Stimulated activated CD4-positive, alpha-beta T cell treated with anti-CD3 and anti-CD28 coated beads, Interleukin-2, amount 100 ng/mL, for 48 hours (primary cell): ENCODE measurements around the gene SSBP1.
"Not testable (repeated sequence)": the region's sequence is repeated elsewhere in the genome, so short reads cannot be mapped to it uniquely, and the experiment has no call there.

Source experiments
- DNase-seq, 2 donors: peaks; one replicate each; pipeline ENCODE4 v3.0.0-alpha.2; 2020

The SSBP1 gene

DNA sequence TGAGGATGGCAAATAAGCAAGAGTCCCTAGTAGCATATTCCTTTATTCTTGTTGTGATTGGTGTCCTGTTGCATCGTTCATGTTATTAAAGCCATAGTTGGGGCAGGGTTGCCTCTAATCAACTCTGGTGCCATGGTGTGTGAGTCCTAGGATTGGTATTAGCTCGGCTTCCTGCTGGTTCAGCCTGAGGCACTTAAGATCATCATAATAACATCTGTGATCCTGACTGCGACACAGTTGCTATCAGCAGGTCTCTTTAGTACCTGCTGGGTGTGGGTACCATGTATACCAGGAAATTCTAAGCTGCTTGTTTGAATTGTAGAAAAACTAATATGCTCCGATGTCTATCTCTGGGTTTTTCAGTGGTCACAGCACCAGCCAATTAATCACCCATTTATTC, 28.4 kb upstream of the SSBP1 start:
- DNase-seq, result no peak

- DNase-seq, result no peak
Measured at GRCh38 chr7:141710301-141710700, 27.9 kb upstream of the SSBP1 start.

GRCh38 chr7:141712603-141713255, 25.4 kb upstream of the SSBP1 start:
- no peak for DNase-seq

DNA sequence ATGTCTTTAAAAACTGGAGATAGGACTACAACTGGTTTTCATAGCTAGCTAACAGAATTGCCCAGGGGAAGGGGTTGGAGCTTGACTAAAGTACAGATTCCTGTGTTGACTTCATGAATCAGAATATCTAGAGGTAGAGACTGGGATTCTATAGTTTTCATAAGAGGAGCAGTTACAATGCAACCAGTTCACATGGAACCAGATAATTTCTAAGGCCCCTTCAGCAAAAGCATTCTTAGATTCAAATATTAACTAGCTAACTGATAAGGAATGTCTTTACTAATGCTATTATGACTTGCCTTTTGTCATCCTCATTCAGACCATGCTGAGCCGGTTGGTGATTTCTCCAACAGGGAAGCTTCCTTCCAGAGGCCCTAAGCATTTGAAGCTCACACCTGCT, 24.3 kb upstream of the SSBP1 start:
- DNase-seq, result no peak

DNA sequence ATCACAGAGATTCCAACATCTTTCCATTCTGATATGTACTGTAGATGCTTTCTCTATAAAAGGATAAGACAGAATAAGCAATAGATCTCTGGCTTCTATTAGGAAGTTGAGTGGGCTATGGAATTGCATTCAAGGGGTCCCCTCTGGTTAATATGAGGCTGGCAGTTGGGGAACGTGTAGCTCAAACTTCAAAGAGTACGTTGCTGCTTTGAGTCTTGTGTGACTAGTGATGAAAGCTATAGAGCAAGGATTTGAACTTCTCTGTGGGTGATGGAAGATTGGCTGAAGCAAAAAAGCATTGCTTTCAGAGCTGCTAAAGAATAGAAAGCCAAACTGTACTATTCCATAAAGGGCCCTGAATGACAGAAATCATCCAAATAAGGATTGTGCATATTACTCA, 23.6 kb upstream of the SSBP1 start:
- DNase-seq, result no peak

GRCh38 chr7:141715018-141715417, 23.1 kb upstream of the SSBP1 start:
- DNase-seq, result no peak

- no peak for DNase-seq
Measured at GRCh38 chr7:141715794-141716689, 22.1 kb upstream of the SSBP1 start.

DNA sequence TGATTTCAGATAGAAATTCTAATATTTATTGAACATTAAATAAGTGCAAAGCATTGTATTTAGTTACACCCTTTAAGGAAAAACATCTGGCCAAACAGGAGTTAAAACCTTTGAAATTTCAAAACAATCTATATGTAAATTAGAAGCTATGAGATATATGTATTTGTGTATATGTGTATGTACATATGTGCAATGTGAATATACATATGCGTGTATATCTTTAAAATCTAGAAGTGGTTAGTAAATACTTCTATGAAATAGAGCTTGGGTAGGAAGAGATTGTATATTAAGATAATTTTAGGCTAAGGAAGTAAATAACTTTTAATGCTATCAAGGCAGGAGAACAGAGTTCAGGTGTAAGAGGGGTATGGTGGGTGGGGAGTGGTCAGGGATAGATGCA, 20.7 kb upstream of the SSBP1 start:
- DNase-seq, result no peak

GRCh38 chr7:141722529-141722928, 15.6 kb upstream of the SSBP1 start:
- DNase-seq, result no peak

DNA sequence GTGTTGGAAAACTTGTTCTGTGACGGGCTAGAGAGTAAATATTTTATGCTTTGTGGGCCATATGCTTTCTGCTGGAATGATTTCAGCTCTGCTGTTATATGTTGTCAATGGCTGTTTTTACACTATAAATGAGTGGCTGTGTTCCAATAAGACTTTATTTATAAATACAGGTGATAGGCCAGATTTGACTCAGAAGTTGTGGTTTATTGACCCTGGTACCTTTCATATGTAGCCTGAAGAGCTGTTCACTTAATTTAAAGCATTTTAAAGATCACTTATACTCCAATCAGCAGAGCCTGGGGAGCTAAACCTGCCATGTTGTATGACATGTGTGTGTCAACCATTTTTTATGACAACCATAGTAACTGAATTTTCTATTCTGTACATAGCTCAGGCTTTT, 9.1 kb upstream of the SSBP1 start:
- no peak for DNase-seq

DNA sequence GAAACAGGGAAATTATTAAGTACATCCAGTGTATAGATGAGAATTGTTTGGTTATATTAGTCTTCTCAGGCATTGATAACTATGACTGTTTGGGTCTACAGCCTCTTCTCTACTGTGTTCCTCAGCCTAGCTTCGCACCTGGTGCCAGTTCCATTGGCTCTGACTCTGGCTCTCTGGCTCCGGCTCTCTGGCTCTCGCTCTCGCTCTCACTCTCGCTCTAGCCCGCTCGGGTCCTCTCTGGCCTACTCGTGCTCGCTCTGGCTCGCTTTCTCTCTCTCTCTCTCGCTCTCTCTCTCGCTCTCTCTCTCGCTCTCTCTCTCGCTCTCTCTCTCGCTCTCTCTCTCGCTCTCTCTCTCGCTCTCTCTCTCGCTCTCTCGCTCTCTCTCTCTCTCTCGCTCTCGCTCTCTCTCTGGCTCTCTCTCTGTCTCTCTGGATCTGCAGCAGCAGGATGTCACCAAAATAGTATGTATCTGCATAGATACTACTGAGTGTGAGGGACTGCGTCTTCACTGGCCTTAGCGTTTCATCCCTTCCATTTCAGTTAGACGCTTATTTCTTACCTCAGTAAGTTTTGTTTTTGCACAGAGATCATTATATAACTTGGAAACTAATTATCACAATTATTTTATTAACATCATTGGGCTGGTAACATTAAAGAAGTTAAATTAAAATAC, 6.5 kb upstream of the SSBP1 start:
- no peak for DNase-seq

GRCh38 chr7:141737118-141737835, 881 bp upstream of the SSBP1 start:
- DNase-seq, result no peak

DNA sequence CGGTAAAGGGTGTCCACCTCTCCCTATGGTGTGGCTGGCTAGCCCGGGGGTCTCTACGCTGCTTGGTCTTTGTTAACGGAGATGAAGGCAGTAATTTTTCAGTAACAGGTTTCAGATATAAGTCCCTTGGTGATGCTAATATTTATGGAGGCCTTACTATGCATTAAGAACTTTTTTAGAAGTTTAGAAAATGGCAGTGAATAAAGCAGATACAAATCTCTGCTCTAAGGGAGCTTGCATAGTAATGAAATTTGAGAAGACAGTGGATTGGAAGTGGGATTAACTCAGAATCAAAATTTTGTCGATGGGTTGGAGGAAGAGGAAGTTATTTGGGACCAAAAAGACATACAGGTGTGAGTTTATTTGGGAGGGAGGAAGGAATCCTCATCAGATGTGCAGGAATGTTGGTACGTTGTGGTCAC, 445 bp downstream of the SSBP1 start:
- DNase-seq, result no peak

GRCh38 chr7:141739250-141739649, 1.1 kb downstream of the SSBP1 start:
- DNase-seq, result no peak

- DNase-seq, result no peak
Measured at GRCh38 chr7:141742229-141742628, 4.1 kb downstream of the SSBP1 start.

DNA sequence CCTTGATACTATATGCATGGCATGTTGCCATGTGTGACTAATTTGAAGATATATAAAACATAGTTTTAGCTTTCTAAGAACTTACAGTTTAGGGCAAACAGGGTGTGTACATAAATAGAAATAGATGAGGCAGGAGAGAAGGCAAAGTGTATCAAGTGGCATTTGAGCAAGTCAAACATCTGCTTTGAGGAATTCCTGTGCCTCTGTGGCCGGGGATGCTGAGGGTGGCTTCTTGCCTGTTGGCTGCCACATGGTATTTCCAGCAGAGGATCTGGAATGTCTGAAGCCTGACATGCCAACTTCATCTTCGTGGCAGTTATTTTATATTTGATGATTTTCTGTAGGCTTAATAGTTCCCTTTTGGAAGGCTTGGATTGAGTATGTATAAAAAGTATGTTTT, 6.0 kb downstream of the SSBP1 start:
- no peak for DNase-seq

DNA sequence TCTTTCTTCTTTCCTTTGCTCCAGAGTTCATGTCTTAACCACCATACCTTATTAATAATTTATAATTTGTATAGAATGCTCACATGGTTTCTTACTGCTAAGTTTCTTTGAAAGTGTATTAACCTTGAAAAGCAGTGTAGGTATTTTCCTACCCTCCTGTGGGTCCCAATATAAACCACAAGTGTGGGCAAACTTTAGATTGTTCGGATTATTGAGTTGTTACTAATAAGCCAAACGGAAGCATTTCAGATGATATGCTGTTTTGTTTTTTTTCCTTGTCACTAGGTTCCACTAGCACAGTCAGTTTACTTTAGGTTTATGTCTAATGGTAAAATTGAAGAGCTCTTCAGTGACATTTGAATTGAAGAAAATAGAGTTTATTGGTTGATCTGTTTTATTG, 10.2 kb downstream of the SSBP1 start:
- DNase-seq, result no peak

- not testable (repeated sequence) for DNase-seq
Measured at GRCh38 chr7:141751904-141752303, 13.7 kb downstream of the SSBP1 start.

DNA sequence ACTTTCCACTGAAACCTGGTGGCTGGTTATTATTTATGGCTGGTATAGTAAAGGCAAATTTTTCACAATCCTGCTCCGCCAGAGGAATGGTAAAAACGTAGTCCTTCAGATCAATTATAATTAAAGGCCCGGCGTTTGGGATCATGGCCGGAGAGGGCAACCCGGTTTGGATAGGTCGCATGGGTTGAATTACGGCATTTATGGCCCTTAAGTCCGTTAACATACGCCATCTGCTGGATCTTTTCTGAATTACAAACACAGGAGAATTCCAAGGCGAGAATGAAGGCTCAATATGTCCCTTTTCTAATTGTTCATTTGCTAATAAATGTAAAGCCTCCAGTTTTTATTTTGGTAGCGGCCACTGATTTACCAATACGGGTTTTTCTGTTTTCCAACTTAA, 14.5 kb downstream of the SSBP1 start:
- DNase-seq, result no peak

GRCh38 chr7:141754939-141755338, 16.8 kb downstream of the SSBP1 start:
- no peak for DNase-seq

GRCh38 chr7:141763797-141764196, 25.6 kb downstream of the SSBP1 start, which contains the start of gene TAS2R3:
TAS2R3 (plus strand) TSS chr7:141764097; CDS start chr7:141764159, 62 bp downstream.
- DNase-seq, result no peak

DNA sequence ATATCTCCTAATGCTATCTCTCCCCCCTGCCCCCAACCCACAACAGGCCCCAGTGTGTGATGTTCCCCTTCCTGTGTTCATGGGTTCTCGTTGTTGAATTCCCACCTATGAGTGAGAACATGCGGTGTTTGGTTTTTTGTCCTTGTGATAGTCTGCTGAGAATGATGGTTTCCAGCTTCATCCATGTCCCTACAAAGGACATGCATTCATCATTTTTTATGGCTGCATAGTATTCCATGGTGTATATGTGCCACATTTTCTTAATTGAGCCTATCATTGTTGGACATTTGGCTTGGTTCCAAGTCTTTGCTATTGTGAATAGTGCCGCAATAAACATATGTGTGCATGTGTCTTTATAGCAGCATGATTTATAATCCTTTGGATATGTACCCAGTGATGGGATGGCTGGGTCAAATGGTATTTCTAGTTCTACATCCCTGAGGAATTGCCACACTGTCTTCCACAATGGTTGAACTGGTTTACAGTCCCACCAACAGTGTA, 32.0 kb downstream of the SSBP1 start:
- DNase-seq, result not testable (repeated sequence)

DNA sequence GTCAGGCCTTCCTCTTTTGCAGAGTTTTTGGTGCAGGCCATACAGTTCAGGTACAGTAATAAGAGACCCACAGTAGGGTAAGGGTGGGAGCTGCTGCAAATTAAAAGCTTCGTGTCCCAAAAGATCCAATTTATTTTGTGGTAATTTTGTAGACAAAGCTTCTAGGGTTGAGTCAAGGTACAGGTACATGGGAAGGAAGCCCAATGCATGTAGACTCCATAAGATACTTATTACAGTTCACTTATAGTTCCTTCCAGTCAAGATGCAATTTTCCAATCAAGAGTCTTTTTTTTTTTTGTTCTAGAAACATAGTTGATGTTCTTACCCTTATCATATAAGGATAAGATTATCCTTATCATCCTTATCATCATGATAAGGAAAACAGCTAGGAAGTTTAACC, 38.2 kb downstream of the SSBP1 start, which contains the start of gene TAS2R4:
Gene TAS2R4 (plus strand): TSS at position 301 of the 400 bp plus-strand sequence. CDS start 1,815 bp downstream, outside the sequence.
- DNase-seq, result no peak
